AG10803 (cell line): ENCODE measurements around the gene SMARCAL1.

ENCODE experiments used
- DNase-seq: peaks from one replicate; pipeline ENCODE4 v3.0.0; 2010; ENCODE audit warnings: low read depth
- H3K4me3 ChIP-seq: 2 replicates; pipeline ENCODE4 v1.5.1; 2011; ENCODE audit warnings: mild to moderate bottlenecking, low read length, control low read depth
- TF ChIP-seq, protein P1 (sequence below): conservative IDR thresholded peaks from 2 replicates; pipeline ENCODE4 v1.5.1; 2011; ENCODE audit warnings: mild to moderate bottlenecking, low read length, control low read depth, inconsistent platforms

SMARCAL1 gene

DNA sequence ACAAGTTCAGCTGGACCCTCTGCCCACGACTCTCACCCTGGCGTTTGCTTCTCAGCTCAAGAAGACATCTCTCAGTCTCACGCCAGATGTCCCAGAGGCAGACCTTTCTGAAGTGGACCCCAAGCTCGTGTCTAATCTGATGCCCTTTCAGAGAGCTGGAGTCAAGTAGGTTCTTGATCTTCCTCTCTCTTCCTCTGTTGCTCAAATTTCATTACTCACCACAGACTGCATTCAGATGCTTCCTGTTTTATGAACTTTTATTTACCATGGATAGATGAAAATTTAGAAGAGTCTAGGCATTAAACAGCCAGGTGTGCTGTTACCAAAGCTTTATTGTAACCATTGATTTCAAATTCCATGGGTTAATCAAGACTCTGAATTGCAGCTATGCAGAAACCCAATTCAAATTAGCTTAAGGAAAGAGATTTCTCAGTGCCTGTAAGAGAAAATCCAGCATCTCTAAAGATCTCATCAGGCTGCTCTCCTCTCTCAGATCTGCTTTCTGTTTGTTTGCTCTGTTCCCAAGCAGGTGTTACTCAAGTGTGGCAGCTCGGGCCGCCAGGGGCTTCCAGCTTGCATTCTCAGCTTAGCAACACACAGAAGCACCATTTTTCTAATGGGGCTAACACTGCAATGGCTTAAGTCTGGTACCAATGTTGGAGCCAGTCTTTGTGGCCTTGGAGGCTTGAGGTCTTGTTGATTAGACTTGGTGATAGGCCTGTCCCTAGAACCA is 16.5 kb downstream of the SMARCAL1 start:
- no peak overlapping the region for H3K4me3 ChIP-seq
- TF ChIP-seq, protein P1, sequence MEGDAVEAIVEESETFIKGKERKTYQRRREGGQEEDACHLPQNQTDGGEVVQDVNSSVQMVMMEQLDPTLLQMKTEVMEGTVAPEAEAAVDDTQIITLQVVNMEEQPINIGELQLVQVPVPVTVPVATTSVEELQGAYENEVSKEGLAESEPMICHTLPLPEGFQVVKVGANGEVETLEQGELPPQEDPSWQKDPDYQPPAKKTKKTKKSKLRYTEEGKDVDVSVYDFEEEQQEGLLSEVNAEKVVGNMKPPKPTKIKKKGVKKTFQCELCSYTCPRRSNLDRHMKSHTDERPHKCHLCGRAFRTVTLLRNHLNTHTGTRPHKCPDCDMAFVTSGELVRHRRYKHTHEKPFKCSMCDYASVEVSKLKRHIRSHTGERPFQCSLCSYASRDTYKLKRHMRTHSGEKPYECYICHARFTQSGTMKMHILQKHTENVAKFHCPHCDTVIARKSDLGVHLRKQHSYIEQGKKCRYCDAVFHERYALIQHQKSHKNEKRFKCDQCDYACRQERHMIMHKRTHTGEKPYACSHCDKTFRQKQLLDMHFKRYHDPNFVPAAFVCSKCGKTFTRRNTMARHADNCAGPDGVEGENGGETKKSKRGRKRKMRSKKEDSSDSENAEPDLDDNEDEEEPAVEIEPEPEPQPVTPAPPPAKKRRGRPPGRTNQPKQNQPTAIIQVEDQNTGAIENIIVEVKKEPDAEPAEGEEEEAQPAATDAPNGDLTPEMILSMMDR = no peak
- no peak for DNase-seq

DNA sequence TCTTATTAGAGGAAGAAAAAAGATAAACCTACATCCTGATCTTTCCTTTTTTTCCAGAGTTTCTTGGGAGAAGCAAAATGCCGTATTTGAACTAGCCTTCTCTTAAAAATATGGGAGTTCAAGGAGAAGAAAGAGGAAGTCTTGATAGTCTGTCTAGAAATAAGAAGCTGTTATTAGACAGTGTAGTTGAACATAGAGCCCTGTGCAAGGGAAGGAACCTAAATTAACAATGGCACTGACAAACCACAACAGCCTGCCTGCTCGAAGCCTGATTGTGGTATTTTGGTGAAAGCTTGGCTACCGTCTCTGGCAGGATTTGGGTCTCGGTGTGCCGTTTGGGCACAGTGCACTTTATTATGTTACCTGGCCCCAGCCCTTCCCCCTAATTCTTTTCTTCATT is 17.1 kb downstream of the SMARCAL1 start:
- no peak overlapping the region for H3K4me3 ChIP-seq
- DNase-seq = no peak
- TF ChIP-seq, protein P1 = no peak

DNA sequence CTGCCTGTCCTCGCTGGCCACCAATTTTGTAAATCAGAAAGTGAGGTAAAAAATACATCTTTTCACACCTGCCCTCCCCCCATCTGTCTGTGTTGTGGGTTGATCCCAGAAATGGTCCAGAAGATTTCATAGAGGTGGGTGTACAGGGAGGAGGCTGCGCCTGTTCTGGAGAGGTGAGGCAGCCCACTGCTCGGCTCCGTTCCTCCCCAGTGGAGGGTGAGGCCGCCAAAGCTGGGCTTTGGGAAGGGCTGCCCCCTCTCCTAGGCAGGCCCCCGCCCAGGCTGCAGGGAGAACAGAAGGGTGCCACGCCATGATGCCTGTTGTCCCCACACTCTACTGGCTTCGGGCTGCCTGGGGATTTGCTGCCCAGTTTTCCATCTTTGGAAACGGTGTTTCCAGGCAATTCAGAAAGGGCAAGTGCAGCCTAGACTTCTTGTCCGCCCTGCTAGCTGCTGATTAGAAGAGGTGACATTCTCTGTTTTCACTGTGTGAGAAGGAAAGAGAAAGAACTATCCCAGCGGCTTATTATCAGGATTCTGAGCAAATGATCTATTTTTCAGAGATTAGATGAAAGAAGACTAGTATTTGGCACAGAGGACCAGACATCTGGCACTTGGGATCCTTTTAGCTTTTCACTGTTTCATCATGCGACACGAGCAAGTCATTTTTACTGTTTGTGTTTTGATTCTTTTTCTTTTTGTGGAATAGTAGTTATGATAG is 18.7 kb downstream of the SMARCAL1 start:
- H3K4me3 ChIP-seq = no peak overlapping the region
- no peak for DNase-seq
- TF ChIP-seq, protein P1 = no peak

DNA sequence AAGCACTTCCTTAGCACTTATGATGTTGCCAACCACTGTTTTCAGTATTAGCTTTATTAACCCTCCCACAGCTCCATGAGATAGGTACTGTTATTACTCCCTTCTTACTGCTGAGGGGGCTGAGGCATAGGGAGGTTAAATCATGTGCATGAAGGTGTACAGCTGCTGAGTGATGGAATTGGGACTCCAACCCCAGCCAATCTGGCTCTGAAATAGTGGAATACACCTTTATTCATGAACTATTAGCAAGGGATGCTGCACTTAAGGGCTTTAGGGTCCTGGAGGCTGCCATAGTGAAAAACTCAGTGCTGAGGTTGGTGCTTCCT is 19.2 kb downstream of the SMARCAL1 start:
- no peak for DNase-seq

DNA sequence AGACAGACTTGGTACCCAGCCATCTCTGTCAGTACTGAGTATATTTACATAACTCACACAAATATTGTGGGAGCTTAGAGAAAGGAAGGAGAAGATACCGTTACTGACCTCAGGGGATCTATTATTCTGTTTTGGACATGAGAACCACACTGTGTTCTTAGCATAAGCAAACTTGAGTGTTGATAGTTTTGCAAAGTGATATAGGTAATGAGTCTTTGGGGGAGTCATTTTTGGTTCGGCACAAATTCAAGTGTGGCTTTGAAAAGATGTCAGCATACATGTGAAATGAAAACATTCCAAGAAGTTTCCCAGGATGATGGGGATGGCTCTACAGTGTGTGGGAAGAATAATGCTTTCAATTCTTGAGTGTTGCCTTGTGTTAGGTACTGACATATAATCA is 24.1 kb downstream of the SMARCAL1 start:
- DNase-seq = no peak
- no peak overlapping the region for H3K4me3 ChIP-seq
- TF ChIP-seq, protein P1 = no peak

More for the DNA sequence above, 19.2 kb downstream of the SMARCAL1 start:
- TF ChIP-seq, protein P1 = no peak
- H3K4me3 ChIP-seq = no peak overlapping the region

DNA sequence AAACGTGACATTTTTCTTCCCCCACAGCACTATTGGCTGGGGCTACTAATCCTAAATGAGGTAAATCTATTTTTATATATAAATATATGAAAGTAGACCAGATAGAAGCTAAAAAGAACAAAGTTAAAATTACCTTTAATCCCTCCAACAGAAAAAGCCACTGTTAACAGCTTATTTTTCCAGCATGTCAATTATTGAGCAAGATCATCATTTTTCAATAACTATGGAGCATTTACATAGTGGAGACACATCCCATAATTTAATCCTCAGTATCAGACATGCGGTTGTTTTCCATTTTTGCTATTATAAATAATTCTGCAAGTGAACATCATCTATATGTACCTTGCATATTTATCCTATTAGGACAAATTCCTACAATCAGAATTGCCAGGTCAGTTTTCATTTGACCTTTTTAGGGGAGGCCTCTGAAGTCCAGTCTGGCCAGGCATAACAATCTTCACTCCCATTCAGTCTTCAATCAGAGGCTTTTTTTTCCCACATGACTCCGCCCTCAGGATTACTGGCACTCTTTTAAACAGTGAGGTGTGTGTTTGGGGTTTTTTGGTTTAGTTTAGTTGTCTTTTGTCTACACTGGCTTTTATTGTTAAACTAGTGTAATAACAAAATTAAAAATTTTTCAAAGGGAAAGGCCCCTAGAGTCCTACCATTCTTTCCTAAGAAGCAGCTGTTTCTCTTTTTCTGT is 29.2 kb downstream of the SMARCAL1 start:
- no peak overlapping the region for H3K4me3 ChIP-seq
- no peak for DNase-seq
- TF ChIP-seq, protein P1 = no peak
